HepG2 (cell line): ENCODE measurements around the gene CSNK1G1. TPM values are rescaled to one million over a fixed set of nuclear protein-coding genes. Genes with fewer than 3 reads are reported as not detected.

Experiments used
- ATAC-seq: fragments of 200-7000 bp; cut with Tn5 transposase; 3 replicates; pipeline ENCODE4 v1.9.1; 2020; ENCODE audit warnings: mild to moderate bottlenecking, moderate library complexity
- BruUV-seq: library from RNA; stranded (reverse); fragments of 400-500 nt; replicated peaks from 2 replicates; lab custom pipeline; 2021; lab: Mats Ljungman, UMichigan
- CTCF ChIA-PET: fragments of 300-600 bp; formaldehyde crosslinking; extraction: SDS; loops from one replicate; lab custom pipeline; 2021; ENCODE audit warnings: low total read pairs, inconsistent platforms, low intra/inter-chr PET ratio; lab: Yijun Ruan, JAX
- POLR2A ChIA-PET: fragments of 350-600 bp; sonication (Branson Sonifier 250); formaldehyde crosslinking; loops from one replicate; lab custom pipeline; 2020; ENCODE audit warnings: antibody characterized with exemption, inconsistent platforms; lab: Yijun Ruan, JAX
- DNase-seq: peaks from one replicate; pipeline ENCODE4 v3.0.0-alpha.2; 2015; ENCODE audit warnings: low spot score
- FAIRE-seq: peaks from 3 replicates; lab custom pipeline; 2011; peaks lifted over from hg19 to GRCh38; lab: Jason Lieb, UNC
- H2AFZ ChIP-seq: one replicate; pipeline ENCODE4 v1.6.1; 2011; ENCODE audit warnings: low read length, inconsistent platforms
- H3K27ac ChIP-seq: fragments of 300-600 bp; 3 replicates; pipeline ENCODE4 v1.8.0; 2011; ENCODE audit warnings: mixed run types, mild to moderate bottlenecking, mixed read lengths, low read length, inconsistent platforms; ENCODE audit not compliant: insufficient read depth; ENCODE audit errors: extremely low read length
- H3K27me3 ChIP-seq, 2 experiments: fragments of 200-600 bp in 1 of 2; 2 replicates in 1 of 2; 3 replicates in 1 of 2; pipeline versions ENCODE4 v1.6.0 to v1.8.0; 2011; ENCODE audit warnings: low read length in 2 of 2, mild to moderate bottlenecking in 2 of 2, moderate library complexity in 2 of 2, inconsistent platforms in 1 of 2; ENCODE audit not compliant: insufficient read depth in 2 of 2, control insufficient read depth in 1 of 2
- H3K36me3 ChIP-seq, 2 experiments: fragments of 200-600 bp in 1 of 2; replicated peaks in 1 of 2; 2 replicates in 1 of 2; 3 replicates in 1 of 2; pipeline versions ENCODE4 v1.5.1 to v1.8.0; 2011; ENCODE audit warnings: low read length in 2 of 2, inconsistent platforms in 1 of 2; ENCODE audit not compliant: insufficient read depth in 2 of 2, control insufficient read depth in 1 of 2
- H3K4me1 ChIP-seq: 2 replicates; pipeline ENCODE4 v1.5.1; 2012; ENCODE audit warnings: low read length, inconsistent platforms; ENCODE audit not compliant: insufficient read depth
- H3K4me2 ChIP-seq: 2 replicates; pipeline ENCODE4 v1.6.0; 2011; ENCODE audit warnings: low read depth, low read length, inconsistent platforms
- H3K4me3 ChIP-seq, 3 experiments: fragments of 200-600 bp in 1 of 3; sonication (generic), shearing (Covaris generic) in 1 of 3; replicated peaks in 1 of 3; 2 replicates each; pipeline ENCODE4 v1.5.1; 2011 to 2016; ENCODE audit warnings: low read length in 3 of 3, inconsistent platforms in 2 of 3, low read depth in 2 of 3, mild to moderate bottlenecking in 2 of 3, control low read depth in 1 of 3, mixed read lengths in 1 of 3; ENCODE audit not compliant: insufficient read depth in 1 of 3
- H3K79me2 ChIP-seq: one replicate; pipeline ENCODE4 v1.6.1; 2011; ENCODE audit warnings: low read length, inconsistent platforms; ENCODE audit not compliant: insufficient read depth
- H3K9ac ChIP-seq: 2 replicates; pipeline ENCODE4 v1.6.0; 2011; ENCODE audit warnings: mild to moderate bottlenecking, low read depth, low read length, inconsistent platforms; ENCODE audit not compliant: insufficient read depth
- H3K9me3 ChIP-seq: 2 replicates; pipeline ENCODE4 v1.5.1; 2012; ENCODE audit warnings: mild to moderate bottlenecking, low read length
- H4K20me1 ChIP-seq: 2 replicates; pipeline ENCODE4 v1.6.0; 2011; ENCODE audit warnings: inconsistent platforms, mild to moderate bottlenecking, low read length, moderate library complexity; ENCODE audit not compliant: insufficient read depth
- ATF7 ChIP-seq, 2 experiments: fragments of 450-650 bp in 1 of 2; sonication (generic) in 1 of 2; formaldehyde crosslinking in 1 of 2; IDR thresholded peaks; 2 replicates each; pipeline versions ENCODE4 v1.4.0 to v1.6.1; 2016 to 2020; ENCODE audit warnings: antibody characterized with exemption in 1 of 2, mild to moderate bottlenecking in 1 of 2, missing genetic modification reagents in 1 of 2
- ATRX ChIP-seq: sonication (generic); formaldehyde crosslinking; IDR thresholded peaks from 2 replicates; pipeline ENCODE4 v1.4.0; 2020; ENCODE audit warnings: missing genetic modification reagents, borderline replicate concordance
- CHD4 ChIP-seq: fragments of 200-600 bp; sonication (generic); IDR thresholded peaks from 2 replicates; pipeline ENCODE4 v1.7.0; 2017; ENCODE audit warnings: mild to moderate bottlenecking, low read length, borderline replicate concordance
- KLF16 ChIP-seq, 2 experiments: sonication (generic) in 1 of 2; formaldehyde crosslinking in 1 of 2; IDR thresholded peaks; 2 replicates each; pipeline versions ENCODE4 v1.6.1 to v1.8.0; 2016 to 2023; ENCODE audit warnings: missing genetic modification reagents in 2 of 2, missing compliant biosample characterization in 1 of 2
- MEIS2 ChIP-seq: sonication (generic); formaldehyde crosslinking; IDR thresholded peaks from 2 replicates; pipeline ENCODE4 v1.9.0; 2021; ENCODE audit warnings: mild to moderate bottlenecking, missing genetic modification reagents
- PTBP1 ChIP-seq: fragments of 200-400 bp; formaldehyde crosslinking; IDR thresholded peaks from 2 replicates; pipeline ENCODE4 v1.6.1; 2018; ENCODE audit warnings: low read length, low read depth; ENCODE audit not compliant: poor library complexity, severe bottlenecking
- SMAD9 ChIP-seq: sonication (generic); formaldehyde crosslinking; IDR thresholded peaks from 2 replicates; pipeline ENCODE4 v1.5.1; 2020; ENCODE audit warnings: mild to moderate bottlenecking, missing genetic modification reagents
- THAP7 ChIP-seq: sonication (generic); formaldehyde crosslinking; IDR thresholded peaks from 2 replicates; pipeline ENCODE4 v1.8.1; 2023; ENCODE audit warnings: mild to moderate bottlenecking, missing genetic modification reagents
- ZNF484 ChIP-seq: sonication (generic); formaldehyde crosslinking; IDR thresholded peaks from 2 replicates; pipeline ENCODE4 v1.5.1; 2020; ENCODE audit warnings: mild to moderate bottlenecking, low read depth, missing genetic modification reagents, borderline replicate concordance
- ZNF710 ChIP-seq: sonication (generic); formaldehyde crosslinking; IDR thresholded peaks from 2 replicates; pipeline ENCODE4 v1.5.0; 2020; ENCODE audit warnings: mild to moderate bottlenecking, missing genetic modification reagents, borderline replicate concordance
- whole genome bisulfite sequencing: methylation state at CpG from one replicate; pipeline ENCODE4 v1.1.6; 2017; ENCODE audit warnings: low lambda C conversion rate; 5-methylcytosine and 5-hydroxymethylcytosine counted together
- in situ Hi-C: cut with HindIII; loops from 2 replicates; pipeline ENCODE4 v1.10.0; 2017; ENCODE audit warnings: low pct_unique_long_range_greater_than_20kb; ENCODE audit not compliant: extremely low pct_ligation_motif_present
- intact Hi-C: fragments of 100-400 bp; cut with micrococcal nuclease; formaldehyde crosslinking; loops from one replicate; pipeline ENCODE4 v1.10.0; 2022; ENCODE audit not compliant: unreplicated experiment
- polyA plus RNA-seq, 8 experiments: library from polyadenylated mRNA; depleted of rRNA in 3 of 8; stranded (reverse) in 7 of 8; unstranded in 1 of 8; fragments of >200 nt; fragmentation: Illumina TruSeq in 4 of 8; extraction: Trizol in 4 of 8; gene quantifications; 2 replicates each; pipeline versions ENCODE4 v1.2.1 to v1.2.3, GENCODE V29; 2011 to 2016; ENCODE audit warnings: low read depth in 4 of 8, missing spikeins in 1 of 8, mixed read lengths in 1 of 8; ENCODE audit not compliant: insufficient read depth in 1 of 8
- total RNA-seq, 5 experiments: library from RNA; depleted of rRNA; stranded (reverse); fragments of >200 nt; fragmentation: Illumina TruSeq; extraction: Trizol; gene quantifications; 2 replicates each; pipeline ENCODE4 v1.2.3, GENCODE V29; 2016; ENCODE audit warnings: low read depth in 1 of 5

The CSNK1G1 gene
- total and polyA plus RNA-seq, 2 of the 13 experiments (the other 11 are each of a cell fraction or from before 2014, with no cell fraction given), result 8.5 to 12.6 TPM

- TF ChIP-seq ZNF710, result no peak
- no peak for TF ChIP-seq PTBP1
- no peak for TF ChIP-seq ZNF484 (CRISPR knock-in tag)
- TF ChIP-seq THAP7 (CRISPR knock-in tag), result no peak
- no peak for TF ChIP-seq CHD4
- TF ChIP-seq SMAD9 (CRISPR knock-in tag), result no peak
- no peak for TF ChIP-seq ATRX (CRISPR knock-in tag)
- no peak for TF ChIP-seq KLF16 (CRISPR knock-in tag; IDR thresholded peaks at IDR 0.05)
Measured at GRCh38 chr15:64182859-64183370, 173.1 kb downstream of the CSNK1G1 start (continued).

- Histone ChIP-seq H3K27me3 (no peaks in the 10 kb centered on the region), H3K36me3 (peaks cover 7 to 9% of the 10 kb centered on the region in 2 experiments; a peak in 4 of 5 replicates), H4K20me1 (no peaks in the 10 kb centered on the region), H3K9me3 (no peaks in the 10 kb centered on the region), H2AFZ (no peak overlapping the region), H3K4me1 (no peaks in the 10 kb centered on the region), H3K79me2 (no peaks in the 10 kb centered on the region), H3K4me2 (no peak overlapping the region), H3K27ac (no peak overlapping the region), H3K4me3 (no peak overlapping the region), H3K9ac (no peak overlapping the region)
- 96% methylated on average over 7 of the region's 8 CpGs for WGBS
- DNase-seq (no peak), FAIRE-seq (no peak), ATAC-seq (no peak)
- TF ChIP-seq MEIS2 (CRISPR knock-in tag) (no peak), ATF7 (IDR thresholded peaks at IDR 0.05) (peak; percentile 19; the same call in 1 of the 2 replicates), ATF7 (CRISPR knock-in tag; IDR thresholded peaks at IDR 0.05) (no peak)
- no TSS peak for BruUV-seq
- intact Hi-C loops, result no loop called here
- CTCF ChIA-PET, result no interaction called here
- in situ Hi-C loops, result no loop called here
- POLR2A ChIA-PET, result no interaction called here
Measured at GRCh38 chr15:64180235-64180824, 175.6 kb downstream of the CSNK1G1 start.
